NCI-H526 treated with DMSO at 0.1 percent for 48 hours (cell line): ENCODE data around the gene MEIS1.

Experiments
- DNase-seq: peaks from one replicate; lab custom pipeline; 2025; lab: John Stamatoyannopoulos, UW

MEIS1 gene

GRCh38 chr2:66508484-66509071 lies 73.7 kb downstream of the MEIS1 start:
- no peak for DNase-seq

GRCh38 chr2:66509326-66509811 lies 74.4 kb downstream of the MEIS1 start:
- DNase-seq = peak; percentile 44

DNA sequence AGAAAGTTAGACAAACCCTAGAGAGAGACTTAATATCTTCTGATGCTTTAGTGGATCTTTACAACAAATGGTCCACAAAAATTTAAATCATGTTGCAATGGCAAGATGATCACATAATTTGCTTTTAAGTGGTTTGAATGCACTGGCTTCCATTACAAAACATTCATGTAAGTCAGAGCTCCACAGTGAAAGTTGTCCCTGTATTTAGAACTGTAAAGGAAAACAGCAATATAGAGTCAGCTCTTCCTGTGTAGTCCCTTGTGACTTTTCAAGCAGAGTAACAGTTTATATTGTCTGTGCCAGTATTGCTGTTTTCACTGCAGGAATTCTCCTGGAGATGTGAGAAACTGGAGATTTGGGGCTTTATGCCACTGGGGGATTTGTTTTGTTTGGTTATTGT lies 77.7 kb downstream of the MEIS1 start:
- no peak for DNase-seq

GRCh38 chr2:66515743-66516142 lies 80.8 kb downstream of the MEIS1 start:
- peak; percentile 52 for DNase-seq

- no peak for DNase-seq
These were observed 81.6 kb downstream of the MEIS1 start for GRCh38 chr2:66516499-66516898.

GRCh38 chr2:66517772-66518171 lies 82.8 kb downstream of the MEIS1 start:
- no peak for DNase-seq

DNA sequence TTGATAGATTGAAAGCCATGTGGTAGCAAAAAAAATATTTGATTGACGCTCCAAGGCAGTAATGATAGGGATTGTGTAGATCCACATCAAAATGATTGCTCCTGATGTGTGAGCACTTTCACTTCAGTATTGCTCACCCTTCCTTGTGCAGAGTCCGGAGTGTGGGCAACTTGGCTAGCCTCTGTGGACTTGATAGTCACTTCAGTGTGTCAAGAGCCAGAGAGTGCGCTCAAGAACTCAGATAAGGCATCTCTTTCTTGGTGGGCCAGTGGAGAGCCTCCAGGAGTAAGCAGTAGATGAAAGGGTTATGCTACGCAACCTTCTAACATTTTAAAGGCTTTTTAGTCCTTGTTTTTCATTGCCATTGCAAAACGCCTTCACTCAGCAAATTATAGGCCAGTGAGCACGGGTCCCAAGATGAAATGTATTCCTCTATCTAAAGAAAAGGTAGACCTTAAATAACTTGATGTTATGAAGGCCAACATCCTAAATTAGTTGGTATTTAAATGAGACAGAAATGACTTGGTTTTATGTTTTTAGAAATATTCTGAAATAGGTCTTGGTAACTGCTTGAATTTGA lies 84.4 kb downstream of the MEIS1 start:
- no peak for DNase-seq

DNA sequence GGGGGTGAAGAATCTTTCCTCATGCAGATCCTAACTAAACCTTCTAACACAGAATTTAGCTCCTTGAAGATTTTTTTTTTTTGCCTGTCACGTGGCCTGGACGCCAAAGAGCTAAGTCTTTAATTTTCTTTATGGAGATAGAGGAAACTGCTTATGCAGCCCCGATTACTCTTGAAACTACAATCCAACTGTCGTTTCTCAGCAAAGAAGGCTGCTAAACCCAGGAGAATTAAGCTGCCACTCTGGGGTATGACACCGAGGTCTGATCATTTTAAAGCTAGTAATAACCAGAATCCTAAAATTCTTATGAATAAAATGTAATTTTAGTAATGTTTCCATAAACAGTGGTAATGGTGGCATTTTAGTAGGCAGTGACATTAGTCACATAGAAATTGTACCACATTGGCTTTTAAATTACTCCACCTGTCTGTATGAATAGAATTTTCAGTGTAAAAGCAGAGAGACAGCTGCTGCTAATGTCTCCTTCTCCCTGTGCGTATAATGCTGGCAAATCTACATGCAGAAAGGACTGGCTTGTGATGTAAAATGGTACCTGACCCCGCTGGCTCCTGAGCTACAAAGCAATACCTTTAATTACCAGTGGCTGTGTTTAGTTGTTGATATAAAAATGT lies 86.5 kb downstream of the MEIS1 start:
- DNase-seq = no peak

DNA sequence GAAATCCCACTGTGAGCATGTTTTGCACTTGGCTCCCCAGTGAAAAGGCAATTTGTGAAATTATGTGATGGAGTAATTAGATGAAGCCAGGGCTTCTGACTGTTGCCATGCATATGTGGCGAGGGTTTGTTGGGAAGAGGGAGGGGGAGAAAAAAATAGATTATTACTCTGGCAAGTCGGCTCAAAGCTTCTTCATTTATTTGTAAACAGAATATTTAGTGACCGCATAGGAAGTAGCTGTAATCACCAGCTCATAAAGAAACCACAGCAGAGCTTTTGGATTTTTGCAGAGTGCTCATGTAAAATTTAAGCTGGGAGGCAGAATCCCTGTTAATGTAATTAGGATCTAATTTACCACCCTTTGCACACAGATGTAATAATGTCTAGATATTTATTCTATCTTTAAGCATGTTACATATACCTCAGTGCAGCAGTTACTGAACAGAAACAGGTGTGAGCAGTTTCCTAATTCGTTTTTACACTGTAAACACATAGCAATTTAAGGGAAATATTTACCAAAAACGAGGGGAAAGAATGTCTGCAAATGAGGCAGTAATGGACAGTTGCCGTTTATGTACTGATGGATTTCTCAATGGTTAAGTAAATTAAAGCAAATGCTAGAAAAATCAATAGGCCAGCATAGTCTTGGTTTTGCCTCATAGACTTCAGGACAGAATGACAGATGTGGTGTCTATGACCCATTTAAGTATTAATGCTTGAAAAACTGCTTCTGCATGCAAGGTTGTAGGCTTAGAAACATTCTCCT lies 87.9 kb downstream of the MEIS1 start:
- DNase-seq = no peak

DNA sequence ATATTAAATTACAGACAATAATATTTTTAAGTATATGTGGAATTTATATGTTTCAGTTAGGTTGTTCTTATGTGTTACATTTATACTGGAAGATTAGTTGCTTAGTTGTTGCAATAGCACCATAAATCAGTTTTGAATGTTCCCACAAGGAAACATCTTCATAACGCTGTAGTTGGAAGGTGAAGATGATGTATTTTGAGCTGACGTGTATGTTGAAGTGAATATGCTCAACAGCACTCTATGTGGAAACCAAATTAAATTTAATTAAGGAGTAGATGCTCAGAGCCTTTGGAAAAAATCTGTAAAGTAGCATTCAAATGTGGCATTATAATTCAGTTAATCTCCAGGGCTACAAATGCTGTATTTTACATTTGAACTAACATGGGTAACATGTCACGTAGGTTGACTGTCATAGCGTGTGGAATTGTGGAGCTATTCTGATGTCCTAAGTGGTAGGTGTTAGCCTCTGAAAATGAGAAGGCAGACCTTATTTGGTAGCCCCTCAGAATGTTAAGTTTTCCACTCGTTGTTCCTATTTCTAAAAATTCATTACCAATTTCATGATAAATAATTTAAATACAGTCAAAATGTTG lies 88.5 kb downstream of the MEIS1 start:
- no peak for DNase-seq

GRCh38 chr2:66523990-66524389 lies 89.1 kb downstream of the MEIS1 start:
- no peak for DNase-seq

DNA sequence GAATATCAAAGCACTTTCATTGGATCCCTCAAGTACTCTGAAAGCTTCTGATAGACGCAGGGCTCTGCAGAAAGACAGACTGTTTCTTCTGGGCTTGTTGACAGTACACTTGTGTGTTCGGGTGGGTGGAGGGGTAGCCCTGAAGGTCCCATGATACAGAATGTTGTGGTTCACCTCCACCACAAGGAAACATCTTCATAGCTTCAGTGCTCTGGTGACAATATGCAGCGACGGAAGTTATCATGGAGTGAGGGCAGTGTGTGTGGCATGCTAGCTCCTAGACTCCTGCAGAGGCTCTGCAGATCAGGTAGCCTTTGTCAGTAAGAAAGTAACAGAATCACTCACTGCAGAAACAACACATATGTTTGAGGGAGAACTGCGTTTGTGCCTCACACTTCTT lies 90.7 kb downstream of the MEIS1 start:
- DNase-seq = no peak

- DNase-seq = peak; percentile 16
These were observed 91.3 kb downstream of the MEIS1 start for GRCh38 chr2:66526180-66526579.

DNA sequence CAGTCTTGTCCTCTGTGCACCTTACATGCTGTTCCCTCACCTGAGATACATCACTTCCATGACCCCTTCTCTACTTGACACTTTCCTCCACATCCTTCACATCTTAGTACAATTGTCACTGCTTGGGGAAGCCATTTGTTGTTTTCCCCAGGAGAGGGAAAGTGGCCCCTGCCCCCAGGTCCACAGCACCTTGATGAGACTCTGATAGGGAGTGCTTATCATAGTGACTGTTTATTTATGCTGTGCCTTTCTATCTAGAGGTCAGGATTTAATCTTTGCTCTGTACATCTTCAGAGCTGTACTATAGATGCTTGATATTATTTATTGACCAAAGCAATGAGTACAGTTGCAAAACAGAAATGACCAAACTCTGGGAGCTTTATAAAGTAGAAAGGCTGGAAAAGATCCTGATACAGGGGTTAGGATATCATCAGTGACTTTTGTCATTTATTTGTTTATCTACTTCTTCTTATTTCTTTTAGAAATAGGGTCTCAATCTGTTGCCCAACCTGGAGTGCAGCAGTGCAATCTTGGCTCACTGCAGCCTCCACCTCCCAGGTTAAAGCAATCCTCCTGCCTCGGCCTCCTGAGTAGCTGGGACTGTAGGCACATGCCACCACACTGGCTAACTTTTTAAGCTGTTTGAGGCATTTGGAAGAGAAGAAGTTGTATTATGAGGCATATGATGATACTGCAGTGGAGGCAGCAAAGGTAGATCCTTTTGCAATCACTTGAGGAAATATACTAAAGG lies 94.2 kb downstream of the MEIS1 start:
- DNase-seq = no peak

DNA sequence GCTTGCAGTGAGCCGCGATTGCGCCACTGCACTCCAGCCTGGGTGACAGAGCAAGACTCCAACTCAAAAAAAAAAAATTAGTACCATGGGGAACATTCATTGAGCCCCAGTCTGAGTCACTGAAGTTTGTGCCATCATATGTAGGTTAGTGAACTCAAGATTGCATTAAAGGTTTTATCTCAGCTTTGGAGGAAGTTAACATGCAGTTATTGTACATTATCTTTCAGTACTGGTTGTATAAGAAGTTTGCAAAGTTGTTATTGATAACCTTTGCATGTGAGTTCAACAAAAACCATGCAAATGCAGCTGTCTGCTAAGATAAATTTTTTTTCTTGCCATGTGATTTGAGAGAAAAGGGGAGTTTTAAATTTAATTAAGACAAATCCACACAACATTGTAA lies 95.7 kb downstream of the MEIS1 start:
- DNase-seq = no peak

DNA sequence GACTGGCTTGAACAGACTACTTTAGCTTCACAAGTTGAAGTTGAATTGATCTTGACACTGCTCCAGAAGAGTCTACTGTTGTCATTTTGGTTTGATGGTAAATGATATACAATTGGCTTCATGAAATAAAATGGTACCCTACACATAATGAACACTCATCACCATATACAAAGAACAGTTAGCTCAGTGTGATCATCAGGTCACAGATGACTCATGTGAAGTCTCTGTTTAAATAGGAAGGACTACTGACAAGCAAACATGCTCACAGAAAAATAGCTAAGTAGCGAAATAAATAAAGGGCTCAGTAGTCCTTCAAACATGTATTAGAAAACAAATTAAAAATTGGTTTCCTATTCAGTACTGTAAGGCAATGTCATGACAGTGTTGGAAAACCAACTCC lies 96.2 kb downstream of the MEIS1 start:
- DNase-seq = no peak

- DNase-seq = no peak
These were observed 96.6 kb downstream of the MEIS1 start for GRCh38 chr2:66531567-66531966.

DNA sequence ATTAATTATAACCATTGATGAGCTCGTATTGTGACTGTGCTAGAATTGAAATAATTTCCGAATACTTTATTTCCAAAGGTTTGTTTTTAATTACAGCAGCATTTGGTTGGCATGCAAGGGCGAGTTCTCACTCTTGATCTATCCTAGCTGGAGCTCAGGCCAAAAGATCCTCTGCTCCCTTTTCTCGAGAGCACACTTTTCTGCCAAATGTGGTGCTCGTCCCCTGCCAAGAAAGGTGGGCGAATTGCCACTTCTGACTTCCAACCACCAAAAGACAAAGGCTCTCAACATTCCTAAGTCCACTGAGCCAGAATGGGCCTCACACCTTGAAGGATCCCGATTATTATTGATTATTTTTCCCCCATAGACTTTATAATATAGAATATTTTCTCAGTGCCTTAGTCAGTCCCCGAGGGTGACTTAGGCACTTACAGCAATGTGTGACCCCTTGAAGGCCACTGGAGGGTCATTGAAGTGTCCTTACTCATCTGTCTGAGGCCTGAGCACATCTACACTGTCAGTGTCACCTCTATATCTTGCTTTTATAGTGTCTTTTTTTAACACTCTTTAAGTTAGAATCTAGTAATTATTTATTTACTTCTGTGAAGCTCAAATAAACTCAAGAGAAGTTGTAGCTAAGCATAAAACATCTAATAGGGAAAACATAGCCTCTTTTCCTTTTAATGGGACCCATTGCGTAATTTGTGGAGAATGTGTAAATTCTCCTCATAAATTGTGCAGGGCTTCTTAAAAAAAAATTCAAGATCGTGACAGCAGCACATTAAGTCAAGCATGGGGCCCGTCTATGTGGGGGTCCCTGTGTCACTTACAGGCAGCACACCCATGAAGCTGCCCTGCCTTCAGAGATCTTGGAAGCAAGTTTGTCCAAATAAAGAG lies 98.3 kb downstream of the MEIS1 start:
- DNase-seq = no peak

GRCh38 chr2:66534461-66534860 lies 99.5 kb downstream of the MEIS1 start:
- no peak for DNase-seq

GRCh38 chr2:66535574-66536289 lies 100.8 kb downstream of the MEIS1 start:
- peak; percentile 30 for DNase-seq
